Activated B cell treated with CpG ODN at 0.5 μM for 24 hours (primary cell): Measurements from ENCODE around the gene MEF2D. TPM values are rescaled to one million over a fixed set of nuclear protein-coding genes. Genes with fewer than 3 reads are reported as not detected.
A peak's percentile ranks its signal among the peaks of the same experiment; 100 is the strongest.

ENCODE experiments used
- ATAC-seq: fragments of 200-7000 bp; cut with Tn5 transposase; one replicate; pipeline ENCODE4 v1.10.0; 2021; ENCODE audit warnings: low read depth, mild to moderate bottlenecking, moderate library complexity
- CTCF ChIA-PET: fragments of 350-600 bp; sonication (Branson Sonifier 250); formaldehyde crosslinking; loops from one replicate; lab custom pipeline; 2021; ENCODE audit warnings: antibody characterized with exemption; lab: Charles Lee
- POLR2A ChIA-PET: fragments of 350-600 bp; sonication (Branson Sonifier 250); formaldehyde crosslinking; loops from one replicate; lab custom pipeline; 2021; ENCODE audit warnings: antibody characterized with exemption; lab: Charles Lee
- DNase-seq: peaks from one replicate; pipeline ENCODE4 v3.0.0; 2022
- H3K27ac Mint-ChIP-seq: one replicate; pipeline ENCODE4 v1.8.0; 2020; ENCODE audit warnings: mixed read lengths
- H3K27me3 Mint-ChIP-seq: one replicate; pipeline ENCODE4 v1.8.0; 2021; ENCODE audit warnings: mixed read lengths
- H3K36me3 Mint-ChIP-seq: one replicate; pipeline ENCODE4 v1.8.0; 2021; ENCODE audit warnings: low read depth, mixed read lengths
- H3K4me1 Mint-ChIP-seq: one replicate; pipeline ENCODE4 v1.8.0; 2021; ENCODE audit warnings: mixed read lengths
- H3K4me3 Mint-ChIP-seq: one replicate; pipeline ENCODE4 v1.8.0; 2020; ENCODE audit warnings: mild to moderate bottlenecking, mixed read lengths
- H3K9me3 Mint-ChIP-seq: one replicate; pipeline ENCODE4 v1.8.0; 2020; ENCODE audit warnings: mixed read lengths
- CTCF ChIP-seq: fragments of 200-600 bp; IDR thresholded peaks from one replicate; pipeline ENCODE4 v1.8.0; 2022; ENCODE audit warnings: antibody characterized with exemption, mild to moderate bottlenecking
- intact Hi-C: fragments of 100-400 bp; cut with micrococcal nuclease; formaldehyde crosslinking; loops from one replicate; pipeline ENCODE4 v1.15.1; 2024
- total RNA-seq: library from RNA; stranded (reverse); gene quantifications from 2 replicates; pipeline ENCODE4 v1.2.3, GENCODE V29; 2022

Gene MEF2D
- total RNA-seq, 1 donor from 2014 or later, result 114 TPM

- H3K9me3 Mint-ChIP-seq, result no peaks in the 10 kb centered on the region
- peaks cover 27% of the 10 kb centered on the region for H3K36me3 Mint-ChIP-seq
- no peaks in the 10 kb centered on the region for H3K27me3 Mint-ChIP-seq
- POLR2A ChIA-PET, result interaction anchor here (0.5 to 22.2 kb wide), 10 partner anchors 3 to 1295 kb away, joined by 3 to 1179 read pairs (median 5); partner anchors contain the start of genes HDGF, MEF2D, NAXE and SMG5
- intact Hi-C loops, result no loop called here
- peak overlapping the region; percentile 88 for H3K4me3 Mint-ChIP-seq
- no peak for ATAC-seq
- TF ChIP-seq CTCF, result no peak
- H3K4me1 Mint-ChIP-seq, result peaks cover 96% of the 10 kb centered on the region
- DNase-seq, result no peak
- CTCF ChIA-PET, result interaction anchor here (0.6 to 3.4 kb wide), 4 partner anchors 9 to 12 kb away, joined by 3 to 28 read pairs (median 12); partner anchors contain the start of gene MEF2D
- H3K27ac Mint-ChIP-seq, result peak overlapping the region; percentile 97
These were observed 11.2 kb downstream of the MEF2D start for GRCh38 chr1:156489166-156489934.

GRCh38 chr1:156488566-156489165 is 11.9 kb downstream of the MEF2D start:
- H3K36me3 Mint-ChIP-seq, result peaks cover 29% of the 10 kb centered on the region
- DNase-seq, result no peak
- POLR2A ChIA-PET, result interaction anchor here (0.8 to 22.2 kb wide), 7 partner anchors 2 to 103 kb away, joined by 3 to 1179 read pairs (median 9); partner anchors contain the start of genes MEF2D and NAXE
- peak overlapping the region; percentile 73 for H3K4me3 Mint-ChIP-seq
- TF ChIP-seq CTCF, result no peak
- H3K27me3 Mint-ChIP-seq, result no peaks in the 10 kb centered on the region
- no peaks in the 10 kb centered on the region for H3K9me3 Mint-ChIP-seq
- CTCF ChIA-PET, result interaction anchor here (0.6 to 3.4 kb wide), 3 partner anchors 8 to 13 kb away, joined by 3 to 17 read pairs (median 8); partner anchors contain the start of gene MEF2D
- H3K27ac Mint-ChIP-seq, result peak overlapping the region; percentile 97
- H3K4me1 Mint-ChIP-seq, result peaks cover 96% of the 10 kb centered on the region
- intact Hi-C loops, result loop anchor here (1.0 kb wide), 2 partner anchors 12 to 17 kb away; partner anchors contain the start of gene MEF2D
- ATAC-seq, result peak; percentile 16

GRCh38 chr1:156487862-156488261 is 12.7 kb downstream of the MEF2D start:
- TF ChIP-seq CTCF, result no peak
- ATAC-seq, result peak; percentile 48
- POLR2A ChIA-PET, result interaction anchor here (2.0 to 22.2 kb wide), 3 partner anchors 11 to 94 kb away, joined by 9 to 1179 read pairs (median 45); partner anchors contain the start of gene MEF2D
- CTCF ChIA-PET, result interaction anchor here (0.6 to 3.4 kb wide), 3 partner anchors 11 to 32 kb away, joined by 3 to 17 read pairs (median 8); partner anchors contain the start of gene MEF2D
- Mint-ChIP-seq H3K9me3 (no peaks in the 10 kb centered on the region), H3K36me3 (peaks cover 36% of the 10 kb centered on the region), H3K27me3 (no peaks in the 10 kb centered on the region), H3K4me3 (peak overlapping the region; percentile 73), H3K4me1 (peaks cover 95% of the 10 kb centered on the region), H3K27ac (peak overlapping the region; percentile 97)
- peak; percentile 41 for DNase-seq
- intact Hi-C loops, result loop anchor here (1.0 kb wide), 2 partner anchors 12 to 17 kb away; partner anchors contain the start of gene MEF2D

- no peak overlapping the region for H3K4me3 Mint-ChIP-seq
- peaks cover 40% of the 10 kb centered on the region for H3K36me3 Mint-ChIP-seq
- no peak for TF ChIP-seq CTCF
- ATAC-seq, result no peak
- CTCF ChIA-PET, result interaction anchor here (0.9 to 1.6 kb wide), 4 partner anchors 15 to 101 kb away, joined by 3 to 8 read pairs (median 4); no protein-coding TSS in a partner anchor
- H3K4me1 Mint-ChIP-seq, result peaks cover 95% of the 10 kb centered on the region
- H3K27me3 Mint-ChIP-seq, result no peaks in the 10 kb centered on the region
- intact Hi-C loops, result no loop called here
- POLR2A ChIA-PET, result interaction anchor here (6.3 to 22.2 kb wide), 2 partner anchors 12 to 30 kb away, joined by 45 to 1179 read pairs; partner anchors contain the start of gene MEF2D
- H3K27ac Mint-ChIP-seq, result peak overlapping the region; percentile 97
- H3K9me3 Mint-ChIP-seq, result no peaks in the 10 kb centered on the region
- DNase-seq, result no peak
These were observed 13.9 kb downstream of the MEF2D start for GRCh38 chr1:156486421-156487344.
